WTC11 (cell line): Measurements from ENCODE around the gene FAM89A.

Experiments
- ATF2 ChIP-seq: sonication (generic); formaldehyde crosslinking; IDR thresholded peaks from 2 replicates; pipeline ENCODE4 v1.8.1; 2022; ENCODE audit warnings: low read depth, missing genetic modification reagents, borderline replicate concordance
- CDX4 ChIP-seq: fragments of 250-450 bp; sonication (Bioruptor Pico); IDR thresholded peaks from 2 replicates; pipeline ENCODE4 v1.9.0; 2021; ENCODE audit warnings: moderate library complexity, mild to moderate bottlenecking, inconsistent platforms, borderline replicate concordance
- CREM ChIP-seq: sonication (generic); formaldehyde crosslinking; IDR thresholded peaks from 2 replicates; pipeline ENCODE4 v1.8.1; 2022; ENCODE audit warnings: mild to moderate bottlenecking, missing genetic modification reagents, moderate library complexity
- CTCF ChIP-seq: fragments of 200-600 bp; IDR thresholded peaks from 2 replicates; pipeline ENCODE4 v1.8.0; 2022; ENCODE audit warnings: antibody characterized with exemption
- MAX ChIP-seq: sonication (generic); formaldehyde crosslinking; IDR thresholded peaks from 2 replicates; pipeline ENCODE4 v1.8.0; 2022; ENCODE audit warnings: mild to moderate bottlenecking, missing genetic modification reagents
- NFYB ChIP-seq: sonication (generic); formaldehyde crosslinking; conservative IDR thresholded peaks from 2 replicates; pipeline ENCODE4 v1.8.0; 2022; ENCODE audit warnings: low read depth, missing genetic modification reagents
- USF2 ChIP-seq: sonication (generic); formaldehyde crosslinking; IDR thresholded peaks from 2 replicates; pipeline ENCODE4 v1.8.1; 2023; ENCODE audit warnings: mild to moderate bottlenecking, missing genetic modification reagents, moderate library complexity

- TF ChIP-seq CTCF (no peak), MAX (CRISPR knock-in tag) (no peak), NFYB (no peak), CREM (CRISPR knock-in tag) (no peak), USF2 (CRISPR knock-in tag) (no peak), ATF2 (CRISPR knock-in tag) (no peak), CDX4 (CRISPR knock-in tag) (no peak)
Measured at GRCh38 chr1:231026576-231026975, 13.5 kb downstream of the FAM89A start.
